HCT116 (cell line): ENCODE data around the gene GALNT2.

Experiments
- CEBPB ChIP-seq: IDR thresholded peaks from 2 replicates; pipeline ENCODE4 v1.6.1; 2012; ENCODE audit warnings: low read depth
- EZH2 ChIP-seq: fragments of 200-600 bp; sonication (generic); IDR thresholded peaks from 2 replicates; pipeline ENCODE4 v1.6.1; 2017; ENCODE audit warnings: antibody characterized with exemption, mixed run types
- JUND ChIP-seq: IDR thresholded peaks from 2 replicates; pipeline ENCODE4 v1.6.1; 2012
- MAX ChIP-seq: IDR thresholded peaks from 2 replicates; pipeline ENCODE4 v1.6.1; 2012
- POLR2A ChIP-seq: IDR thresholded peaks from 2 replicates; pipeline ENCODE4 v1.7.0; 2011; ENCODE audit warnings: borderline replicate concordance; ENCODE audit not compliant: insufficient read depth, insufficient read length; ENCODE audit errors: extremely low read depth
- POLR2AphosphoS5 ChIP-seq: IDR thresholded peaks from 2 replicates; pipeline ENCODE4 v1.6.1; 2011; ENCODE audit warnings: mild to moderate bottlenecking, low read depth, low read length, moderate library complexity
- RAD21 ChIP-seq: IDR thresholded peaks from 2 replicates; pipeline ENCODE4 v1.6.1; 2012; ENCODE audit warnings: low read depth, mild to moderate bottlenecking
- YY1 ChIP-seq: IDR thresholded peaks from 2 replicates; pipeline ENCODE4 v1.6.1; 2011; ENCODE audit warnings: low read length, low read depth, moderate library complexity, mild to moderate bottlenecking; ENCODE audit not compliant: insufficient replicate concordance; ENCODE audit errors: extremely low read depth
- ZBTB33 ChIP-seq: IDR thresholded peaks from 2 replicates; pipeline ENCODE4 v1.6.1; 2011; ENCODE audit warnings: mild to moderate bottlenecking, low read length, moderate library complexity; ENCODE audit not compliant: insufficient replicate concordance; ENCODE audit errors: extremely low read depth
- ZNF274 ChIP-seq: fragments of 200-500 bp; sonication (Bioruptor generic); IDR thresholded peaks from 2 replicates; pipeline ENCODE4 v1.6.1; 2014; ENCODE audit warnings: mild to moderate bottlenecking, low read depth, low read length, inconsistent platforms
- TF ChIP-seq, protein P1 (sequence below), 3 experiments: fragments of 200-600 bp in 1 of 3; sonication (generic) in 1 of 3; IDR thresholded peaks in 2 of 3; conservative IDR thresholded peaks in 1 of 3; 2 replicates each; pipeline ENCODE4 v1.5.1; 2012 to 2017; ENCODE audit warnings: low read depth in 2 of 3, low read length in 2 of 3, antibody characterized with exemption in 1 of 3, borderline replicate concordance in 1 of 3, control low read depth in 1 of 3, mild to moderate bottlenecking in 1 of 3, mixed read lengths in 1 of 3, mixed run types in 1 of 3, moderate library complexity in 1 of 3; ENCODE audit not compliant: insufficient read depth in 1 of 3
- TF ChIP-seq, protein P2 (sequence below): IDR thresholded peaks from 2 replicates; pipeline ENCODE4 v1.6.1; 2012; ENCODE audit warnings: low read depth

- TF ChIP-seq, protein P1, sequence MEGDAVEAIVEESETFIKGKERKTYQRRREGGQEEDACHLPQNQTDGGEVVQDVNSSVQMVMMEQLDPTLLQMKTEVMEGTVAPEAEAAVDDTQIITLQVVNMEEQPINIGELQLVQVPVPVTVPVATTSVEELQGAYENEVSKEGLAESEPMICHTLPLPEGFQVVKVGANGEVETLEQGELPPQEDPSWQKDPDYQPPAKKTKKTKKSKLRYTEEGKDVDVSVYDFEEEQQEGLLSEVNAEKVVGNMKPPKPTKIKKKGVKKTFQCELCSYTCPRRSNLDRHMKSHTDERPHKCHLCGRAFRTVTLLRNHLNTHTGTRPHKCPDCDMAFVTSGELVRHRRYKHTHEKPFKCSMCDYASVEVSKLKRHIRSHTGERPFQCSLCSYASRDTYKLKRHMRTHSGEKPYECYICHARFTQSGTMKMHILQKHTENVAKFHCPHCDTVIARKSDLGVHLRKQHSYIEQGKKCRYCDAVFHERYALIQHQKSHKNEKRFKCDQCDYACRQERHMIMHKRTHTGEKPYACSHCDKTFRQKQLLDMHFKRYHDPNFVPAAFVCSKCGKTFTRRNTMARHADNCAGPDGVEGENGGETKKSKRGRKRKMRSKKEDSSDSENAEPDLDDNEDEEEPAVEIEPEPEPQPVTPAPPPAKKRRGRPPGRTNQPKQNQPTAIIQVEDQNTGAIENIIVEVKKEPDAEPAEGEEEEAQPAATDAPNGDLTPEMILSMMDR (IDR thresholded peaks at IDR 0.05 in 2 of 3, conservative IDR thresholded peaks at IDR 0.05 in 1 of 3; ENCODE audit: borderline replicate concordance in 1 of 3, insufficient read depth in 1 of 3, low read depth in 2 of 3, low read length in 2 of 3) = no peak
- TF ChIP-seq POLR2AphosphoS5 (no peak), YY1 (no peak), POLR2A (no peak), ZNF274 (no peak), JUND (no peak), ZBTB33 (no peak), EZH2 (no peak), RAD21 (no peak), CEBPB (no peak), MAX (no peak)
- TF ChIP-seq, protein P2, sequence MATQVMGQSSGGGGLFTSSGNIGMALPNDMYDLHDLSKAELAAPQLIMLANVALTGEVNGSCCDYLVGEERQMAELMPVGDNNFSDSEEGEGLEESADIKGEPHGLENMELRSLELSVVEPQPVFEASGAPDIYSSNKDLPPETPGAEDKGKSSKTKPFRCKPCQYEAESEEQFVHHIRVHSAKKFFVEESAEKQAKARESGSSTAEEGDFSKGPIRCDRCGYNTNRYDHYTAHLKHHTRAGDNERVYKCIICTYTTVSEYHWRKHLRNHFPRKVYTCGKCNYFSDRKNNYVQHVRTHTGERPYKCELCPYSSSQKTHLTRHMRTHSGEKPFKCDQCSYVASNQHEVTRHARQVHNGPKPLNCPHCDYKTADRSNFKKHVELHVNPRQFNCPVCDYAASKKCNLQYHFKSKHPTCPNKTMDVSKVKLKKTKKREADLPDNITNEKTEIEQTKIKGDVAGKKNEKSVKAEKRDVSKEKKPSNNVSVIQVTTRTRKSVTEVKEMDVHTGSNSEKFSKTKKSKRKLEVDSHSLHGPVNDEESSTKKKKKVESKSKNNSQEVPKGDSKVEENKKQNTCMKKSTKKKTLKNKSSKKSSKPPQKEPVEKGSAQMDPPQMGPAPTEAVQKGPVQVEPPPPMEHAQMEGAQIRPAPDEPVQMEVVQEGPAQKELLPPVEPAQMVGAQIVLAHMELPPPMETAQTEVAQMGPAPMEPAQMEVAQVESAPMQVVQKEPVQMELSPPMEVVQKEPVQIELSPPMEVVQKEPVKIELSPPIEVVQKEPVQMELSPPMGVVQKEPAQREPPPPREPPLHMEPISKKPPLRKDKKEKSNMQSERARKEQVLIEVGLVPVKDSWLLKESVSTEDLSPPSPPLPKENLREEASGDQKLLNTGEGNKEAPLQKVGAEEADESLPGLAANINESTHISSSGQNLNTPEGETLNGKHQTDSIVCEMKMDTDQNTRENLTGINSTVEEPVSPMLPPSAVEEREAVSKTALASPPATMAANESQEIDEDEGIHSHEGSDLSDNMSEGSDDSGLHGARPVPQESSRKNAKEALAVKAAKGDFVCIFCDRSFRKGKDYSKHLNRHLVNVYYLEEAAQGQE = no peak
Measured at GRCh38 chr1:230309646-230310177, 242.7 kb downstream of the GALNT2 start.
